ENCODE data around the gene DLG2.

DLG2 gene

DNA sequence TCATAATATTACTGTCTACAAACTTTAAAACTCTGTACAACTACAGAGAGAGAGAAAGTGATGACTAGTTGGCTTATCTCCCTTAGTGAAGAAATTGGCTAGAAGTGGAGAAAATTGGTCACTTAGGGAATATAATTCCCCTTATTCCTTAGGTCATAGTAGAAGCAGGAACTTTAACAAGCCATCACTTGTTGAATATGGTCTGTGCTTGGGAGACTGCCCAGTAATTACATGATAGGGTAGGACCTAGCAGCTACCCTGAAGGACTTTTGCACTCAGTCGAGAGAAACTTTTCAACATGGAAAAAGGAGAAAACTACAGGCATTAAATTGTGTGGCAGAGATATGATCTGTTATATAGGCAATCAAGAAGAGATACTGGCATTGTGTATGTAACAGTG lies 1764.5 kb downstream of the DLG2 start:
- DNase-seq: no peak

GRCh38 chr11:83862033-83862432 lies 1765.1 kb downstream of the DLG2 start:
- no peak for DNase-seq

GRCh38 chr11:83858694-83859093 lies 1768.5 kb downstream of the DLG2 start:
- DNase-seq: no peak

GRCh38 chr11:83855237-83855636 lies 1771.9 kb downstream of the DLG2 start:
- DNase-seq: no peak

DNA sequence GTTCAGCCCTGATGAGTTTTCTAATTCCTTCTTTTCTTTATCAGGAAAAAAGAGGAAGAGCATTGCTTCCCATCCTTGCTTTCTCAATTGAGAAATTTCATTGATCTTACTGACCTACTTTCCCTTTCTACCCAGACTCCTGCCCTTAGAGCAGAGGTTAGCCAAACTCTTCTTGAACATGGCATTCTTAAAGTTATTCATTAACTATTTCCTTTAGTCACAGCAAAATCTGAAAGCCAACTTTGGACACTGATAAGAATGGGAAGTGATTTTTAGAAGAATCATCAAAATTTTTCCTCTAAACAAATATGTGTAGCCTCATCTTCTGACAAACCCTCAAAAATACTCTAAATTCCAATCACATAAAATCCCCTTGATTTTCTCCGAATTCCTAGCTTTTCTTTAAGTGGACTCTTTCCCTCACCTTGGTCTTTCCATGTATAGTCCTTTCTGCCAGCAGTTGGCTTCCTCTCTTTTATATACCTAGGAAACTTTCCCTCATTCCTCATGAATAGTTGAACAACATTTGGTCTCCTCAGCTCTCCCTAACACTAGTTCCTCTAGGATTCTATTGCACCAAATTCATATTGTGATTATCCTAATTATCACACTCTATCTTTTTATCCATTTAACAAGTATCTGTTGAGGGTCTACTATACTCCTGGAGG lies 1774.2 kb downstream of the DLG2 start:
- DNase-seq: no peak

DNA sequence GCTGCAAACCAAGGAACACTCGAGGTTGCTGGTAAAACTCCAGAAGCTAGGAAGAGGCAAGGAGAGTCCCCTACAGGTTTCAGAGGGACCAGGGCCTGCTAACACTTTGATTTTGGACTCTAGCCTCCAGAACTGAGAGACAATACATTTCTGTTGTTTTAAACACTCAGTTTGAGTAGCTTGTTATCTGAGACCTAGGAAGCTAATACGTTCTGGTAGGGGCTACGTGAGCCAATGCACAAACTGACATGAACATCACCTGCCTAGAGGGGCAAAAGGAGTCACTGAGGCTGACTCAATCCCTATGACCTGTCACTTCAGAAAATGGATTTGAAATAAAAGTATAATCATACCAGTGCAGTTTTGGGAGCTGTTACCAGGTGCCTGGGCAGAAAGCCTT lies 1775.1 kb downstream of the DLG2 start:
- DNase-seq: no peak

GRCh38 chr11:83847467-83848034 lies 1779.6 kb downstream of the DLG2 start:
- no peak for DNase-seq

DNA sequence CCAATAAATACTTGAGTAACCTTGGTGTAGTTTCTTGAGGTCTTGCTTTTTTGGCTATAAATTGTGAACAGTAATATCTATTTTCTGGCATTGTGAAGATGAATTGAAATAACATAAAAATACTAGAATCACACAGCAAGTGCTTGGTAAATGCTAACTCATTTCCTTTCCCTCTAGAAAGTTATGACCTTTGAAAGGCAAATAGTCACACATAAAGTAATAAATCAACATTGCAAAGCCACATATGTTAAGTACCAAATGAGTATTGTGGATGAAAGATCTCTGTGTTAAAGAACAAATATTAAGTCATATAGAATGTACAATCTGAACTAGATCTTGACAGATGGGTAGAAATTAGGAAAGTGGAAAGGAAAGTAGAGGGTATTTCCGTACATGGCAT lies 1781.3 kb downstream of the DLG2 start:
- no peak for DNase-seq

GRCh38 chr11:83840326-83840725 lies 1786.8 kb downstream of the DLG2 start:
- DNase-seq: no peak

- DNase-seq: no peak
Measured at GRCh38 chr11:83836883-83837654, 1790.1 kb downstream of the DLG2 start.

- DNase-seq: no peak
Measured at GRCh38 chr11:83836065-83836464, 1791.1 kb downstream of the DLG2 start.

- DNase-seq: no peak
Measured at GRCh38 chr11:83835423-83835822, 1791.7 kb downstream of the DLG2 start.

- no peak for DNase-seq
Measured at GRCh38 chr11:83831929-83832328, 1795.2 kb downstream of the DLG2 start.

GRCh38 chr11:83827940-83828554 lies 1799.1 kb downstream of the DLG2 start:
- DNase-seq: no peak

- DNase-seq: no peak
Measured at GRCh38 chr11:83827520-83827919, 1799.6 kb downstream of the DLG2 start.

DNA sequence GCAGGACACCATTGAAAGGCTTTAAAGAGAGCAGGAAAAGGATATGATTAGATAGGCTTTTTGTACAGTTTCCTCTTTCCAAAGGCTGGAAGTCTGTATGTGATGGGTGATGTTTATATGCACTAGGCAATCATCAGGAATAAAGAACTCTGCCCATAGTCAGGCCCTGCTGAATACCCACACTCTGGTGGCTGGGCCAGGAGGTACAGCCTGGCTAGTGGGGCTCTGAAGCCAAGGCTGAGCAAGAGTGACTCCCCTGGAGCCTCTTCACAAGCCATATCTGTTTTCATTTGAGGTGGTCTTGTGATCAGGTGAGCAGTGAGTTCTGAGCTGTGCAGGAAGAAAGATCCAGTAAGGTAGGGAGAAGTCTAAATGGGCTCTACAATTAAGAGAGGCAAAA lies 1801.1 kb downstream of the DLG2 start:
- no peak for DNase-seq

GRCh38 chr11:83823461-83824025 lies 1803.6 kb downstream of the DLG2 start:
- DNase-seq: no peak

- DNase-seq: no peak
Measured at GRCh38 chr11:83819931-83820549, 1807.1 kb downstream of the DLG2 start.

- no peak for DNase-seq
Measured at GRCh38 chr11:83818349-83818748, 1808.8 kb downstream of the DLG2 start.

- no peak for DNase-seq
Measured at GRCh38 chr11:83816572-83817187, 1810.5 kb downstream of the DLG2 start.

DNA sequence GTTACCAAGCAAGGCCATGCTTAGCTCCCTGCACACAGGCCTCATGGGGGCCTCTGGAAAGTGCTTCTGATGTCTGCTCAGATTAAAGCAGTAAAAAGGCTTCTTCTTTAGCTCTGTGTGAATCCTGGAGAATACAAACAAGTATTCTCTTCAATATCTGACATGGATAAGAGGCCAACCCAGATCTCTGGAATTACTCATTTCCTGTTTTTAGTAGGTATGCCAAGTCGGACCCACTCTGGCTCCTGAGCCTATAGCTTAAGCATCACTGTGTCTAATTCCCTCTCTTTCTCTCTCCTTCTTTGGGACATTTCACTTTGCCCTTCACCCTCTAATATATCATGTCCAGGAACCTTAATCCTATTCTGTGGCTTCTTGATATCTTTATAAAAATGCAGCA lies 1811.4 kb downstream of the DLG2 start:
- no peak for DNase-seq

- DNase-seq: no peak
Measured at GRCh38 chr11:83813296-83813695, 1813.8 kb downstream of the DLG2 start.

DNA sequence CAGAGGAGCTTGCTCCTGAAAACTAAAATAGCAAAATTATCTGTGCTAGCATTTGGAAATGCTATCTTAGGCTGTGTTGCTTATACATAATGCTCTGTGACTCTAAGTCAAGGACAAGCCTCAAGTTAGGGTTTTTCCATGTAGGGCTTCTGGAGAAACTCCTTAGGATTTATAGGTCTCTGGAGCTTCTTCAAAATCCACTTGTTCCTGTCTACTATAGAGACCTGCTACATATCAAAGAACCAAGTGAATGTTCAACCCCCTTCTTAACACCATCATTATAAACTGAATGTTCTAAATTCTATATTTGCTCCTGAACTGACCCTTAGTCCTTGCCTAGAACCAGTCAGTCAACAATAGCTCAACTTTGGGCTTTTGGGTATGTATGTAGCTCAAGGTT lies 1817.9 kb downstream of the DLG2 start:
- no peak for DNase-seq
